ENCODE results near the gene TLE3. TPM values are rescaled to one million over a fixed set of nuclear protein-coding genes. Genes with fewer than 3 reads are reported as not detected.
"Not testable (repeated sequence)": the region's sequence is repeated elsewhere in the genome, so short reads cannot be mapped to it uniquely, and the experiment has no call there.

Gene TLE3
- total RNA-seq, 1 donor: 12.3 TPM

GRCh38 chr15:70142072-70142321 is 44.3 kb upstream of the TLE3 start:
- TF ChIP-seq CTCF (IDR thresholded peaks at IDR 0.05; ENCODE audit: insufficient read depth, low read length): no peak
- DNase-seq (ENCODE audit: low read depth): no peak
- no peak overlapping the region for H3K4me3 ChIP-seq (ENCODE audit: low read depth, low read length)

GRCh38 chr15:70141376-70142071 is 43.8 kb upstream of the TLE3 start:
- TF ChIP-seq CTCF (IDR thresholded peaks at IDR 0.05; ENCODE audit: insufficient read depth, low read length): no peak
- peak overlapping the region; percentile 22 for H3K4me3 ChIP-seq (ENCODE audit: low read depth, low read length)
- no peak for DNase-seq (ENCODE audit: low read depth)

GRCh38 chr15:70140543-70141375 is 43.0 kb upstream of the TLE3 start:
- H3K4me3 ChIP-seq (ENCODE audit: low read depth, low read length): peak overlapping the region; percentile 22
- no peak for TF ChIP-seq CTCF (IDR thresholded peaks at IDR 0.05; ENCODE audit: insufficient read depth, low read length)
- peak; percentile 45 for DNase-seq (ENCODE audit: low read depth)

- DNase-seq (ENCODE audit: low read depth): no peak
- no peak overlapping the region for H3K4me3 ChIP-seq (ENCODE audit: low read depth, low read length)
- TF ChIP-seq CTCF (IDR thresholded peaks at IDR 0.05; ENCODE audit: insufficient read depth, low read length): no peak
Observed at GRCh38 chr15:70140025-70140542, 42.4 kb upstream of the TLE3 start.

GRCh38 chr15:70137967-70138366 is 40.2 kb upstream of the TLE3 start:
- no peak for TF ChIP-seq CTCF (IDR thresholded peaks at IDR 0.05; ENCODE audit: insufficient read depth, low read length)
- DNase-seq (ENCODE audit: low read depth): no peak
- H3K4me3 ChIP-seq (ENCODE audit: low read depth, low read length): no peak overlapping the region

GRCh38 chr15:70137021-70137420 is 39.3 kb upstream of the TLE3 start:
- H3K4me3 ChIP-seq (ENCODE audit: low read depth, low read length); DNase-seq (ENCODE audit: low read depth): not testable (repeated sequence)

- H3K4me3 ChIP-seq (ENCODE audit: low read depth, low read length): no peak overlapping the region
- TF ChIP-seq CTCF (IDR thresholded peaks at IDR 0.05; ENCODE audit: insufficient read depth, low read length): no peak
- DNase-seq (ENCODE audit: low read depth): no peak
Observed at GRCh38 chr15:70133781-70134421, 36.2 kb upstream of the TLE3 start.

All from fibroblast of the aortic adventitia (primary cell).